Measurements from ENCODE around the gene NPTN. TPM values are rescaled to one million over a fixed set of nuclear protein-coding genes. Genes with fewer than 3 reads are reported as not detected.

NPTN gene
- total and polyA plus RNA-seq, 9 of the 15 experiments (the other 6 are each of a cell fraction or from before 2014, with no cell fraction given), result 9.6 to 48.5 (median 21.7) TPM

- POLR2A ChIA-PET, result no interaction called here
- peaks cover 2 to 6% of the 10 kb centered on the region in 2 experiments; a peak in 3 of 5 replicates for H3K27me3 ChIP-seq (ENCODE audit: control insufficient read depth in 2 of 2, insufficient read depth in 2 of 2, low read length in 2 of 2)
- H3K27ac ChIP-seq (ENCODE audit: extremely low read depth, low read depth, low read length), result no peak overlapping the region
- no peaks in the 10 kb centered on the region; the same call in 1 of the 2 replicates for H3K9me3 ChIP-seq (replicated peaks; ENCODE audit: control insufficient read depth, insufficient read depth, low read depth, low read length)
- no peak for ATAC-seq
- TF ChIP-seq NFIX (CRISPR knock-in tag; IDR thresholded peaks at IDR 0.05; ENCODE audit: low read depth), result peak; percentile 59
- TF ChIP-seq, protein P1, sequence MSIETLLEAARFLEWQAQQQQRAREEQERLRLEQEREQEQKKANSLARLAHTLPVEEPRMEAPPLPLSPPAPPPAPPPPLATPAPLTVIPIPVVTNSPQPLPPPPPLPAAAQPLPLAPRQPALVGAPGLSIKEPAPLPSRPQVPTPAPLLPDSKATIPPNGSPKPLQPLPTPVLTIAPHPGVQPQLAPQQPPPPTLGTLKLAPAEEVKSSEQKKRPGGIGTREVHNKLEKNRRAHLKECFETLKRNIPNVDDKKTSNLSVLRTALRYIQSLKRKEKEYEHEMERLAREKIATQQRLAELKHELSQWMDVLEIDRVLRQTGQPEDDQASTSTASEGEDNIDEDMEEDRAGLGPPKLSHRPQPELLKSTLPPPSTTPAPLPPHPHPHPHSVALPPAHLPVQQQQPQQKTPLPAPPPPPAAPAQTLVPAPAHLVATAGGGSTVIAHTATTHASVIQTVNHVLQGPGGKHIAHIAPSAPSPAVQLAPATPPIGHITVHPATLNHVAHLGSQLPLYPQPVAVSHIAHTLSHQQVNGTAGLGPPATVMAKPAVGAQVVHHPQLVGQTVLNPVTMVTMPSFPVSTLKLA (conservative IDR thresholded peaks at IDR 0.05), result no peak
- TF ChIP-seq NFIC (IDR thresholded peaks at IDR 0.05), result peak; percentile 80
- no peak overlapping the region for H3K9ac ChIP-seq (ENCODE audit: insufficient read depth in 1 of 2, low read depth in 2 of 2, low read length in 2 of 2)
- CTCF ChIA-PET (ENCODE audit: low intra/inter-chr PET ratio), result interaction anchor here (0.6 kb wide), 1 partner anchor 354 kb away, joined by 3 read pairs; no protein-coding TSS in a partner anchor
- in situ Hi-C loops (cut with MboI) (no loop called here), intact Hi-C loops (cut with micrococcal nuclease) (no loop called here)
- no peaks in the 10 kb centered on the region for H3K36me3 ChIP-seq (ENCODE audit: control insufficient read depth, insufficient read depth, low read length)
- no peak for DNase-seq (ENCODE audit: extremely low read depth in 1 of 4, low spot score in 3 of 4)
- H3K4me2 ChIP-seq (ENCODE audit: insufficient read depth, low read length), result no peak overlapping the region
- BruUV-seq (replicated peaks), result no TSS peak
- H4K20me1 ChIP-seq (replicated peaks; ENCODE audit: control insufficient read depth, insufficient read depth, low read length), result no peaks in the 10 kb centered on the region
- no peaks in the 10 kb centered on the region for H3K9me1 ChIP-seq (ENCODE audit: control insufficient read depth, insufficient read depth, low read length)
- H2AFZ ChIP-seq (ENCODE audit: low read depth, low read length), result no peak overlapping the region
- H3K79me2 ChIP-seq (ENCODE audit: control insufficient read depth, insufficient read depth, low read length), result no peaks in the 10 kb centered on the region
- H3K4me1 ChIP-seq (replicated peaks in 1 of 2; ENCODE audit: control insufficient read depth in 2 of 2, insufficient read depth in 2 of 2, low read length in 2 of 2), result no peaks in the 10 kb centered on the region
- no peak overlapping the region for H3K4me3 ChIP-seq
- no peak for FAIRE-seq
Observed at GRCh38 chr15:73660455-73660854, 27.3 kb upstream of the NPTN start.

DNA sequence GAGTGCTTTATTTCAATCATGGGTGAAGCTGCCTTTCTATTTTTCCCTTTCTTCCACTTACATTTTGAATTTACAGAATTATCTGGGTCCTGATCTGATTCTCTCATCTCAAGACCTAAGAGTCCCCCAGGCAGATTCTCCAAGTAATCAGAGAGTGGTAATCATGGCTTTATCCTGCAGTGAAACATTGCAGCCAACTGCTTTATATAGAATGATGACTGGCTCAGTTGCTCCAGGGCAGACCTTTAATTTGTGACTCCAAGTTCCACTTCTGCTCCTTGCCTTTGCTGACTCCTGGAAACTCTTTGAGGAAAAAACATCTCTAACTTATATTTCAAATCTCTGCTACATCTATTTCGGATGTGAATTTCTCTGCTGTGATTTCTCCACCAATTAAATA, 25.5 kb upstream of the NPTN start:
- intact Hi-C loops (cut with micrococcal nuclease), result no loop called here
- Histone ChIP-seq H3K27me3 (ENCODE audit: control insufficient read depth in 2 of 2, insufficient read depth in 2 of 2, low read length in 2 of 2) (peaks cover 2 to 6% of the 10 kb centered on the region in 2 experiments; a peak in 3 of 5 replicates), H3K4me2 (ENCODE audit: insufficient read depth, low read length) (no peak overlapping the region), H3K27ac (ENCODE audit: extremely low read depth, low read depth, low read length) (no peak overlapping the region), H3K9me1 (ENCODE audit: control insufficient read depth, insufficient read depth, low read length) (no peaks in the 10 kb centered on the region), H2AFZ (ENCODE audit: low read depth, low read length) (no peak overlapping the region), H3K4me3 (no peak overlapping the region), H3K79me2 (ENCODE audit: control insufficient read depth, insufficient read depth, low read length) (no peaks in the 10 kb centered on the region), H3K9me3 (replicated peaks; ENCODE audit: control insufficient read depth, insufficient read depth, low read depth, low read length) (no peaks in the 10 kb centered on the region; the same call in 1 of the 2 replicates), H3K4me1 (replicated peaks in 1 of 2; ENCODE audit: control insufficient read depth in 2 of 2, insufficient read depth in 2 of 2, low read length in 2 of 2) (no peaks in the 10 kb centered on the region), H3K36me3 (ENCODE audit: control insufficient read depth, insufficient read depth, low read length) (no peaks in the 10 kb centered on the region), H3K9ac (ENCODE audit: insufficient read depth in 1 of 2, low read depth in 2 of 2, low read length in 2 of 2) (no peak overlapping the region), H4K20me1 (replicated peaks; ENCODE audit: control insufficient read depth, insufficient read depth, low read length) (no peaks in the 10 kb centered on the region)
- no TSS peak for BruUV-seq (replicated peaks)
- 0% methylated on average over 1 of the region's 1 CpG for WGBS (ENCODE audit: insufficient coverage, low coverage, missing lambda C conversion rate)
- POLR2A ChIA-PET, result no interaction called here
- CTCF ChIA-PET (ENCODE audit: low intra/inter-chr PET ratio), result no interaction called here
- ATAC-seq, result no peak
- no peak for DNase-seq (ENCODE audit: extremely low read depth in 1 of 4, low spot score in 3 of 4)
- FAIRE-seq, result no peak
- in situ Hi-C loops (cut with MboI), result no loop called here
- no peak for TF ChIP-seq ZNF217 (CRISPR knock-in tag; IDR thresholded peaks at IDR 0.05)
- TF ChIP-seq ZNF316 (IDR thresholded peaks at IDR 0.05), result no peak
- TF ChIP-seq, protein P2, sequence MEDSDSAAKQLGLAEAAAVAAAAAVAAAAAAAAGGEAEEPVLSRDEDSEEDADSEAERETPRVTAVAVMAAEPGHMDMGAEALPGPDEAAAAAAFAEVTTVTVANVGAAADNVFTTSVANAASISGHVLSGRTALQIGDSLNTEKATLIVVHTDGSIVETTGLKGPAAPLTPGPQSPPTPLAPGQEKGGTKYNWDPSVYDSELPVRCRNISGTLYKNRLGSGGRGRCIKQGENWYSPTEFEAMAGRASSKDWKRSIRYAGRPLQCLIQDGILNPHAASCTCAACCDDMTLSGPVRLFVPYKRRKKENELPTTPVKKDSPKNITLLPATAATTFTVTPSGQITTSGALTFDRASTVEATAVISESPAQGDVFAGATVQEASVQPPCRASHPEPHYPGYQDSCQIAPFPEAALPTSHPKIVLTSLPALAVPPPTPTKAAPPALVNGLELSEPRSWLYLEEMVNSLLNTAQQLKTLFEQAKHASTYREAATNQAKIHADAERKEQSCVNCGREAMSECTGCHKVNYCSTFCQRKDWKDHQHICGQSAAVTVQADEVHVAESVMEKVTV (CRISPR knock-in tag; IDR thresholded peaks at IDR 0.05), result no peak
- no peak for TF ChIP-seq BRF2 (IDR thresholded peaks at IDR 0.05; ENCODE audit: borderline replicate concordance, insufficient read depth, insufficient read length)
- no peak for TF ChIP-seq ZNF354B (CRISPR knock-in tag; IDR thresholded peaks at IDR 0.05)
- no peak for TF ChIP-seq MYBL2 (IDR thresholded peaks at IDR 0.05; ENCODE audit: low read depth)
- TF ChIP-seq MYBL2 (CRISPR knock-in tag; IDR thresholded peaks at IDR 0.05; ENCODE audit: borderline replicate concordance), result no peak
- no peak for TF ChIP-seq SP1 (CRISPR knock-in tag; IDR thresholded peaks at IDR 0.05)
- TF ChIP-seq PHF8 (IDR thresholded peaks at IDR 0.05; ENCODE audit: borderline replicate concordance, low read length), result no peak
- TF ChIP-seq NCOA4 (IDR thresholded peaks at IDR 0.05; ENCODE audit: partially characterized antibody), result no peak
